H1 (cell line): ENCODE measurements around the gene CDK19. TPM values are rescaled to one million over a fixed set of nuclear protein-coding genes. Genes with fewer than 3 reads are reported as not detected.

Experiments
- CTCF ChIA-PET: fragments of 300-600 bp; sonication (Branson Sonifier 250); formaldehyde crosslinking; loops from one replicate; lab custom pipeline; 2021; ENCODE audit not compliant: partially characterized antibody; lab: Charles Lee
- POLR2A ChIA-PET: fragments of 300-600 bp; sonication (Branson Sonifier 250); formaldehyde crosslinking; loops from one replicate; lab custom pipeline; 2021; ENCODE audit warnings: inconsistent platforms; ENCODE audit not compliant: partially characterized antibody; lab: Charles Lee
- DNase-seq, 2 experiments: peaks; one replicate each; pipeline versions ENCODE4 v3.0.0 to v3.0.0-alpha.2; 2010 to 2022; ENCODE audit warnings: low spot score in 2 of 2, low read depth in 1 of 2, mixed read lengths in 1 of 2
- FAIRE-seq: peaks from 2 replicates; lab custom pipeline; 2011; peaks lifted over from hg19 to GRCh38; lab: Jason Lieb, UNC
- H2AFZ ChIP-seq: 2 replicates; pipeline ENCODE4 v1.8.1; 2012; ENCODE audit warnings: low read length, inconsistent platforms
- H2AK5ac ChIP-seq: 2 replicates; pipeline ENCODE4 v1.6.1; 2013; ENCODE audit warnings: low read depth, low read length
- H2BK120ac ChIP-seq: replicated peaks from 2 replicates; pipeline ENCODE3; 2013; ENCODE audit warnings: low read depth, low read length, inconsistent platforms
- H2BK12ac ChIP-seq: 2 replicates; pipeline ENCODE4 v1.6.1; 2013; ENCODE audit warnings: low read depth, low read length
- H2BK15ac ChIP-seq: 2 replicates; pipeline ENCODE4 v1.6.1; 2013; ENCODE audit warnings: low read length
- H2BK20ac ChIP-seq: 2 replicates; pipeline ENCODE4 v1.6.1; 2013; ENCODE audit warnings: low read length
- H2BK5ac ChIP-seq: 2 replicates; pipeline ENCODE4 v1.6.1; 2013; ENCODE audit warnings: low read depth, low read length
- H3K14ac ChIP-seq: 2 replicates; pipeline ENCODE4 v1.6.1; 2013; ENCODE audit warnings: inconsistent platforms; ENCODE audit not compliant: insufficient read length
- H3K18ac ChIP-seq: 2 replicates; pipeline ENCODE4 v1.6.1; 2013; ENCODE audit warnings: low read length; ENCODE audit errors: extremely low read depth
- H3K23ac ChIP-seq: 2 replicates; pipeline ENCODE4 v1.6.1; 2013; ENCODE audit warnings: inconsistent platforms; ENCODE audit not compliant: insufficient read length
- H3K23me2 ChIP-seq: 2 replicates; pipeline ENCODE4 v1.6.1; 2013; ENCODE audit warnings: low read depth, low read length
- H3K27ac ChIP-seq: 2 replicates; pipeline ENCODE4 v1.6.1; 2011; ENCODE audit warnings: low read depth, low read length, inconsistent platforms
- H3K27me3 ChIP-seq, 4 experiments: replicated peaks in 1 of 4; 1 replicate in 1 of 4; 2 replicates in 3 of 4; pipeline versions ENCODE4 v1.6.1 to v1.8.1; 2011 to 2013; ENCODE audit warnings: low read length in 3 of 4, mild to moderate bottlenecking in 3 of 4, inconsistent platforms in 2 of 4, mixed read lengths in 2 of 4, moderate library complexity in 1 of 4; ENCODE audit not compliant: control insufficient read depth in 3 of 4, insufficient read depth in 3 of 4; ENCODE audit errors: extremely low read depth in 1 of 4
- H3K36me3 ChIP-seq, 4 experiments: 2 replicates each; pipeline versions ENCODE4 v1.6.1 to v1.8.1; 2011 to 2013; ENCODE audit warnings: mild to moderate bottlenecking in 4 of 4, low read length in 3 of 4, moderate library complexity in 2 of 4, control low read depth in 1 of 4, inconsistent platforms in 1 of 4; ENCODE audit not compliant: insufficient read depth in 4 of 4, control insufficient read depth in 2 of 4
- H3K4ac ChIP-seq: replicated peaks from 2 replicates; pipeline ENCODE3; 2013; ENCODE audit warnings: low read length, low read depth, mixed read lengths, inconsistent platforms; ENCODE audit not compliant: insufficient read length
- H3K4me1 ChIP-seq, 4 experiments: replicated peaks in 1 of 4; 1 replicate in 1 of 4; 2 replicates in 3 of 4; pipeline versions ENCODE4 v1.6.1 to v1.8.1; 2011 to 2013; ENCODE audit warnings: low read length in 3 of 4, inconsistent platforms in 2 of 4, mixed read lengths in 1 of 4; ENCODE audit not compliant: insufficient read depth in 4 of 4, control insufficient read depth in 3 of 4
- H3K4me2 ChIP-seq, 2 experiments: 2 replicates each; pipeline versions ENCODE4 v1.6.1 to v1.8.1; 2011 to 2013; ENCODE audit warnings: low read depth in 2 of 2, low read length in 2 of 2, control low read depth in 1 of 2, inconsistent platforms in 1 of 2, mild to moderate bottlenecking in 1 of 2; ENCODE audit not compliant: insufficient read depth in 1 of 2
- H3K4me3 ChIP-seq, 4 experiments: fragments of 200-600, 300-600 bp in 1 of 4; sonication (generic), shearing (Covaris generic), sonication (Bioruptor Twin) in 1 of 4; 2 replicates each; pipeline versions ENCODE4 v1.5.1 to v1.8.1; 2011 to 2016; ENCODE audit warnings: low read length in 4 of 4, low read depth in 3 of 4, control low read depth in 2 of 4, inconsistent platforms in 2 of 4, mild to moderate bottlenecking in 2 of 4, mixed read lengths in 1 of 4, moderate library complexity in 1 of 4; ENCODE audit not compliant: insufficient read depth in 2 of 4; ENCODE audit errors: extremely low read depth in 1 of 4
- H3K56ac ChIP-seq: replicated peaks from 2 replicates; pipeline ENCODE3; 2013; ENCODE audit warnings: low read depth, mild to moderate bottlenecking, mixed read lengths, low read length, inconsistent platforms; ENCODE audit not compliant: insufficient read length
- H3K79me1 ChIP-seq: 2 replicates; pipeline ENCODE4 v1.6.1; 2013; ENCODE audit warnings: low read depth, low read length, control low read depth
- H3K79me2 ChIP-seq, 2 experiments: 2 replicates each; pipeline versions ENCODE4 v1.6.1 to v1.8.1; 2012 to 2013; ENCODE audit warnings: low read length in 2 of 2, mild to moderate bottlenecking in 2 of 2, inconsistent platforms in 1 of 2; ENCODE audit not compliant: insufficient read depth in 2 of 2, control insufficient read depth in 1 of 2
- H3K9ac ChIP-seq, 4 experiments: replicated peaks in 1 of 4; 1 replicate in 1 of 4; 2 replicates in 3 of 4; pipeline versions ENCODE4 v1.6.1 to v1.8.1; 2011 to 2013; ENCODE audit warnings: low read depth in 3 of 4, low read length in 3 of 4, control low read depth in 2 of 4, mild to moderate bottlenecking in 2 of 4, moderate library complexity in 2 of 4, inconsistent platforms in 1 of 4; ENCODE audit errors: extremely low read depth in 1 of 4
- H3K9me3 ChIP-seq, 2 experiments: 2 replicates each; pipeline versions ENCODE4 v1.6.1 to v1.8.1; 2012 to 2013; ENCODE audit warnings: mild to moderate bottlenecking in 2 of 2, moderate library complexity in 2 of 2, control low read depth in 1 of 2, inconsistent platforms in 1 of 2, low read depth in 1 of 2, low read length in 1 of 2, mixed read lengths in 1 of 2; ENCODE audit not compliant: insufficient read depth in 2 of 2
- H4K20me1 ChIP-seq, 2 experiments: replicated peaks in 1 of 2; 2 replicates each; pipeline versions ENCODE3 to v1.8.1; 2011 to 2013; ENCODE audit warnings: inconsistent platforms in 2 of 2, low read length in 2 of 2, mild to moderate bottlenecking in 1 of 2; ENCODE audit not compliant: insufficient read depth in 2 of 2, control insufficient read depth in 1 of 2
- H4K5ac ChIP-seq: 2 replicates; pipeline ENCODE4 v1.6.1; 2013; ENCODE audit warnings: low read length, low read depth, mixed read lengths, inconsistent platforms; ENCODE audit not compliant: insufficient read length
- H4K8ac ChIP-seq: 2 replicates; pipeline ENCODE4 v1.8.0; 2013; ENCODE audit warnings: mild to moderate bottlenecking, moderate library complexity, low read length, inconsistent platforms; ENCODE audit not compliant: insufficient read depth; ENCODE audit errors: extremely low read depth
- H4K91ac ChIP-seq: replicated peaks from 2 replicates; pipeline ENCODE3; 2013; ENCODE audit warnings: low read length, mixed read lengths, inconsistent platforms; ENCODE audit not compliant: insufficient read length
- CHD2 ChIP-seq: IDR thresholded peaks from 2 replicates; pipeline ENCODE4 v1.6.1; 2012; ENCODE audit warnings: low read length, improper control_type of control experiment
- CTBP2 ChIP-seq: IDR thresholded peaks from 2 replicates; pipeline ENCODE4 v1.7.0; 2011; ENCODE audit warnings: borderline replicate concordance, mild to moderate bottlenecking, moderate library complexity, mixed read lengths, low read length; ENCODE audit not compliant: insufficient read depth, insufficient read length
- EZH2 ChIP-seq: fragments of 200-600 bp; sonication (generic); IDR thresholded peaks from 2 replicates; pipeline ENCODE4 v1.7.1; 2012; ENCODE audit warnings: low read depth, mild to moderate bottlenecking, moderate library complexity, low read length, inconsistent platforms; ENCODE audit not compliant: severe bottlenecking
- HDAC2 ChIP-seq, 2 experiments: fragments of 300-600 bp in 1 of 2; sonication (generic) in 1 of 2; IDR thresholded peaks; 2 replicates each; pipeline ENCODE4 v1.6.1; 2011 to 2012; ENCODE audit warnings: low read depth in 2 of 2, low read length in 2 of 2, mild to moderate bottlenecking in 2 of 2, moderate library complexity in 2 of 2, borderline replicate concordance in 1 of 2, inconsistent platforms in 1 of 2
- HDAC6 ChIP-seq: IDR thresholded peaks from one replicate; pipeline ENCODE4 v1.7.1; 2012; ENCODE audit warnings: low read depth, mild to moderate bottlenecking, inconsistent platforms, low read length, moderate library complexity
- KDM5A ChIP-seq: fragments of 200-600 bp; IDR thresholded peaks from 2 replicates; pipeline ENCODE4 v1.7.1; 2012; ENCODE audit warnings: mild to moderate bottlenecking, low read length, inconsistent platforms, mixed read lengths
- POLR2AphosphoS5 ChIP-seq: IDR thresholded peaks from 2 replicates; pipeline ENCODE4 v1.6.1; 2011; ENCODE audit warnings: low read depth, low read length
- SRF ChIP-seq: IDR thresholded peaks from 2 replicates; pipeline ENCODE4 v1.6.1; 2011; ENCODE audit warnings: mild to moderate bottlenecking, low read depth, low read length, moderate library complexity
- SUZ12 ChIP-seq: fragments of 200-600 bp; sonication (generic); IDR thresholded peaks from 2 replicates; pipeline ENCODE4 v1.6.1; 2012; ENCODE audit warnings: mild to moderate bottlenecking, inconsistent platforms, low read length, moderate library complexity, mixed read lengths
- TAF7 ChIP-seq: optimal IDR thresholded peaks from 2 replicates; pipeline ENCODE3; 2011; ENCODE audit warnings: low read depth, mild to moderate bottlenecking, inconsistent platforms, low read length, moderate library complexity, borderline replicate concordance
- TEAD4 ChIP-seq: IDR thresholded peaks from 2 replicates; pipeline ENCODE4 v1.6.1; 2012; ENCODE audit warnings: low read depth, low read length, inconsistent platforms, mixed read lengths
- WGBS, 2 experiments: shearing (Covaris generic) in 1 of 2; methylation state at CpG; one replicate each; pipeline versions ENCODE4 v1.1.6 to v1.1.7; 2013 to 2015; ENCODE audit warnings: low lambda C conversion rate in 2 of 2, mixed read lengths in 2 of 2, inconsistent platforms in 1 of 2, low coverage in 1 of 2, missing lambda C conversion rate in 1 of 2; ENCODE audit not compliant: insufficient replicate concordance in 2 of 2, insufficient coverage in 1 of 2, insufficient read length in 1 of 2; ENCODE audit errors: extremely low coverage in 1 of 2, missing lambda C conversion rate in 1 of 2; 5-methylcytosine and 5-hydroxymethylcytosine counted together
- polyA plus RNA-seq, 7 experiments: library from polyadenylated mRNA; depleted of rRNA in 3 of 7; stranded (reverse) in 5 of 7; unstranded in 2 of 7; fragments of >200 nt in 5 of 7; fragments of 200-250 nt in 2 of 7; gene quantifications; 1 replicate in 5 of 7; 2 replicates in 1 of 7; 4 replicates in 1 of 7; pipeline versions ENCODE4 v1.2.1 to v1.2.3, GENCODE V29; 2011 to 2013; ENCODE audit warnings: missing spikeins in 2 of 7, mixed read lengths in 2 of 7
- total RNA-seq: library from RNA; stranded (reverse); fragmentation: NEBNext Ultra II Directional; extraction: Animal tissue kit (Norgen Biotek cat#: 25700); gene quantifications from 2 replicates; pipeline ENCODE4 v1.2.1, GENCODE V29; 2021
- TF ChIP-seq, protein P1 (sequence below): IDR thresholded peaks from 2 replicates; pipeline ENCODE4 v1.6.1; 2012; ENCODE audit warnings: low read length, inconsistent platforms

Gene CDK19
- total and polyA plus RNA-seq, 2 of the 8 experiments (the other 6 are each of a cell fraction or from before 2014, with no cell fraction given) = 4.9 to 12.6 TPM

DNA sequence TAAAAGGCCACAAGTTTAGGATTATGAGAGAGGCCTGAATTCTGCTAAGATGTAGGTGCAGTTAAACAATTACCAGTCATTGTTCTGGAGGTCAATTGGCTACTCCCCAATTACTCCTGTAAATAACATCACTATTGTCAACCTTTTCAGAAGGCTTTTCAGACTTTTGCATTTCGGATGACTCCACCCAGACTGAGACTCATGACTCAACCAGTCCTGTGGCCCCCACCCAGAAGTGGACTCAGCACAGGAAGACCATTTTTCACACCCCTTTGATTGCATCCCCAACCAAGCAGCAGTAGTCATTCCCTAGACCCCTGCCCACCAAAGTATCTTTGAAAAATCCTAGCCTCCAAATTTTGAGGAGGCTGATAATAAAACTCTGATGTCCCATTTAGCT lies 199.5 kb downstream of the CDK19 start:
- H3K23me2 ChIP-seq = no peaks in the 10 kb centered on the region
- no peak overlapping the region for H3K56ac ChIP-seq
- no peak overlapping the region for H2BK15ac ChIP-seq
- no peak overlapping the region for H3K4ac ChIP-seq
- H2AK5ac ChIP-seq = no peak overlapping the region
- no peaks in the 10 kb centered on the region for H3K79me2 ChIP-seq
- H3K36me3 ChIP-seq = no peaks in the 10 kb centered on the region; a peak in 2 of 8 replicates
- H3K18ac ChIP-seq = no peak overlapping the region
- H4K20me1 ChIP-seq = no peaks in the 10 kb centered on the region
- H3K4me2 ChIP-seq = no peak overlapping the region
- H2BK120ac ChIP-seq = no peak overlapping the region
- FAIRE-seq = no peak
- H3K9ac ChIP-seq = no peak overlapping the region
- no peak overlapping the region for H3K14ac ChIP-seq
- H4K5ac ChIP-seq = no peak overlapping the region
- H2AFZ ChIP-seq = no peak overlapping the region
- H3K79me1 ChIP-seq = no peaks in the 10 kb centered on the region; the same call in 1 of the 2 replicates
- H3K23ac ChIP-seq = no peak overlapping the region
- H2BK12ac ChIP-seq = no peak overlapping the region
- peaks cover 0 to 12% (median 9%) of the 10 kb centered on the region in 4 experiments; a peak in 5 of 7 replicates for H3K4me1 ChIP-seq
- no peak overlapping the region for H3K4me3 ChIP-seq
- H2BK20ac ChIP-seq = no peak overlapping the region
- ChIA-PET CTCF (interaction anchor here (1.8 kb wide), 1 partner anchor 16 kb away, joined by 3 read pairs; no protein-coding TSS in a partner anchor), POLR2A (interaction anchor here (1.8 kb wide), 1 partner anchor 343 kb away, joined by 6 read pairs; the partner anchor contains the start of gene GTF3C6)
- no peaks in the 10 kb centered on the region for H3K27me3 ChIP-seq
- no peak overlapping the region for H2BK5ac ChIP-seq
- no peak overlapping the region for H3K27ac ChIP-seq
- H4K91ac ChIP-seq = no peak overlapping the region
- DNase-seq = no peak
- WGBS, 2 experiments = 78% methylated on average over 1 of the region's 1 CpG; no CpG with 5 or more reads in 1 of the 2 experiments
- H4K8ac ChIP-seq = no peak overlapping the region
- H3K9me3 ChIP-seq = no peaks in the 10 kb centered on the region
- TF ChIP-seq HDAC2 (IDR thresholded peaks at IDR 0.05; ENCODE audit: borderline replicate concordance in 1 of 2, low read depth in 2 of 2, low read length in 2 of 2) (no peak), HDAC6 (no peak), CHD2 (no peak), CTBP2 (no peak), TEAD4 (no peak), POLR2AphosphoS5 (no peak), SUZ12 (no peak), EZH2 (no peak), SRF (no peak), TAF7 (no peak), KDM5A (no peak)
- TF ChIP-seq, protein P1, sequence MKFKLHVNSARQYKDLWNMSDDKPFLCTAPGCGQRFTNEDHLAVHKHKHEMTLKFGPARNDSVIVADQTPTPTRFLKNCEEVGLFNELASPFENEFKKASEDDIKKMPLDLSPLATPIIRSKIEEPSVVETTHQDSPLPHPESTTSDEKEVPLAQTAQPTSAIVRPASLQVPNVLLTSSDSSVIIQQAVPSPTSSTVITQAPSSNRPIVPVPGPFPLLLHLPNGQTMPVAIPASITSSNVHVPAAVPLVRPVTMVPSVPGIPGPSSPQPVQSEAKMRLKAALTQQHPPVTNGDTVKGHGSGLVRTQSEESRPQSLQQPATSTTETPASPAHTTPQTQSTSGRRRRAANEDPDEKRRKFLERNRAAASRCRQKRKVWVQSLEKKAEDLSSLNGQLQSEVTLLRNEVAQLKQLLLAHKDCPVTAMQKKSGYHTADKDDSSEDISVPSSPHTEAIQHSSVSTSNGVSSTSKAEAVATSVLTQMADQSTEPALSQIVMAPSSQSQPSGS = no peak
